Left lung (tissue), 10 donors: ENCODE results near the gene ABHD6. TPM values are rescaled to one million over a fixed set of nuclear protein-coding genes. Genes with fewer than 3 reads are reported as not detected.

Experiments
- ATAC-seq: fragments of 200-7000 bp; cut with Tn5 transposase; one replicate; pipeline ENCODE4 v1.9.1; 2020; ENCODE audit warnings: moderate library complexity
- DNase-seq, 4 donors: peaks; one replicate each; pipeline ENCODE4 v3.0.0-alpha.2; 2013 to 2020
- H3K27ac ChIP-seq, 2 donors: fragments of 200-600 bp; sonication (generic) in 1 of 2; one replicate each; pipeline versions ENCODE4 v1.5.0 to v1.8.0; 2020 to 2021
- H3K27me3 ChIP-seq, 2 donors: fragments of 200-600 bp; sonication (generic) in 1 of 2; one replicate each; pipeline versions ENCODE4 v1.5.0 to v1.8.0; 2020 to 2021
- H3K36me3 ChIP-seq, 2 donors: fragments of 200-600 bp; sonication (generic) in 1 of 2; one replicate each; pipeline versions ENCODE4 v1.5.0 to v1.8.0; 2020 to 2021
- H3K4me1 ChIP-seq, 2 donors: fragments of 200-600 bp; one replicate each; pipeline ENCODE4 v1.8.0; 2021
- H3K4me3 ChIP-seq, 2 donors: fragments of 200-600 bp; sonication (generic) in 1 of 2; one replicate each; pipeline versions ENCODE4 v1.5.0 to v1.8.0; 2020 to 2021; ENCODE audit warnings: mild to moderate bottlenecking in 1 of 2
- H3K9me3 ChIP-seq, 2 donors: fragments of 200-600 bp; sonication (generic) in 1 of 2; one replicate each; pipeline versions ENCODE4 v1.5.0 to v1.8.0; 2020 to 2021
- intact Hi-C, 2 donors: fragments of 100-400 bp; cut with DNase I; formaldehyde crosslinking; loops; one replicate each; pipeline versions ENCODE4 v1.11.2 to v1.14.2; 2022
- polyA plus RNA-seq, 6 donors: library from polyadenylated mRNA; unstranded; fragments of 120-200 nt; gene quantifications; one replicate each; pipeline ENCODE4 v1.2.1, GENCODE V29; 2013; ENCODE audit not compliant: insufficient read length in 6 of 6
- total RNA-seq, 2 donors: library from RNA; stranded (reverse); fragmentation: NEBNext Ultra II Directional; extraction: Animal tissue kit (Norgen Biotek cat#: 25700); gene quantifications; one replicate each; pipeline ENCODE4 v1.2.1, GENCODE V29; 2021
- TF ChIP-seq, protein P1 (sequence below), 2 donors: fragments of 200-600 bp; sonication (generic) in 1 of 2; IDR thresholded peaks; one replicate each; pipeline versions ENCODE4 v1.5.0 to v1.8.0; 2021; ENCODE audit warnings: antibody characterized with exemption in 2 of 2
- donor health status: DM: no; HTN: yes; CAD: no.
- donor health status: DM: no; HTN: no; CAD: no.

ABHD6 gene
- total and polyA plus RNA-seq, 8 donors = 4.8 to 12.7 (median 8.2) TPM

DNA sequence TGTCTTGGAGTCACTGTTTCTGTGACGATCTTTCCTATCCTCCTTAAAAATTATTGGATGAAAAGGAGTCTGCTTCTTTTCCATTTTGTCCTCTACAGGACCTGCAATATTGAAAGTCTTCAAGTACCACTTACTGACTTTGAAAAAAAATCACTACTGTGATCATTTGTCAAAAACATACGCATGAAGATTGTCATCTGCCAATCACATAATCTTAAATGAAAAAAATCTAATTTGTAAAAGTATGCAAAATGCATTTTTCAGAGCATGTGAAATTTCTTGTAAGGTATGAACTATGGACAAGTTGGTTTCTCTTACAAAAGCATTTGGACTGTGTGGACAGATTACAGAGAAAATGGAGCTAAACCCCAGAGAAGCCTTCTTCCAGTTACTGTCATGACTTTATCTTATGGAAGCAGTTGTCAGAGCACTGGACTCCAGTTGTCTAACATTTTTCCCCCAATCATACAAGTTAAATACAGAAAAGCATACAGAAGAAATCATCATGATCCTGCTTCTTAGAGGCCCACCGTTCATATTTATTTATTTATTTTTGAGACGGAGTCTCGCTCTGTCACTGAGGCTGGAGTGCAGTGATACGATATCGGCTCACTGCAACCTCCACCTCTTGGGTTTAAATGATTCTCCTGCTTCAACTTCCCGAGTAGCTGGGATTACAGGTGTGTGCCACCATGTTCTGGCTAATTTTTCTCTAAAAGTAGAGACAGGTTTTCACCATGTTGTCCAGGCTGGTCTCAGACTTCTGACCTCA lies 91.7 kb downstream of the ABHD6 start:
- intact Hi-C loops = no loop called here

DNA sequence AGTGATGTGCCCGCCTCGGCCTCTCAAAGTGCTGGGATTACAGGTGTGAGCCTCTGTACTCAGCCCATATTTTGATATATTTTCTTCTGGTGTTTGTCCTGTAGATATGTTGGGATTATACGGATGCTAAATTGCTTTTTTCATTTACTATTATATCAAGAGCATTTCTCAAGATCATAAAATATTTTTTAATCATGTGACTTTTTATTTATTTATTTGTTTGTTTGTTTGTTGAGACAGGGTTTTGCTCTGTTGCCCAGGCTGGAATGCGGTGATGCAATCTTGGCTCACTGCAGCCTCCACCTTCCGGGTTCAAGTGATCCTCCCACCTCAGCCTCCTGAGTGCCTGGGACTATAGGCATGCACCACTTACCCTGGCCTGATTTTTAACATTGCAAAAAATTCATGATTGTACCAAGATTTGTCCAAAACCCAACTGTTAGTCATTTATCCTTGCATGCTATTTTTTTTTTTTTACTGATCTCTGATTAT lies 92.4 kb downstream of the ABHD6 start:
- H3K27ac ChIP-seq = no peak overlapping the region
- intact Hi-C loops = loop anchor here in 1 of 2 donors (5.0 kb wide), 1 partner anchor 82 kb away; no protein-coding TSS in a partner anchor
- ATAC-seq (no peak), DNase-seq (no peak)
- H3K9me3 ChIP-seq = no peaks in the 10 kb centered on the region
- no peaks in the 10 kb centered on the region for H3K36me3 ChIP-seq
- no peak overlapping the region for H3K4me3 ChIP-seq
- peaks cover 3 to 30% of the 10 kb centered on the region in 2 donors for H3K4me1 ChIP-seq
- TF ChIP-seq, protein P1, sequence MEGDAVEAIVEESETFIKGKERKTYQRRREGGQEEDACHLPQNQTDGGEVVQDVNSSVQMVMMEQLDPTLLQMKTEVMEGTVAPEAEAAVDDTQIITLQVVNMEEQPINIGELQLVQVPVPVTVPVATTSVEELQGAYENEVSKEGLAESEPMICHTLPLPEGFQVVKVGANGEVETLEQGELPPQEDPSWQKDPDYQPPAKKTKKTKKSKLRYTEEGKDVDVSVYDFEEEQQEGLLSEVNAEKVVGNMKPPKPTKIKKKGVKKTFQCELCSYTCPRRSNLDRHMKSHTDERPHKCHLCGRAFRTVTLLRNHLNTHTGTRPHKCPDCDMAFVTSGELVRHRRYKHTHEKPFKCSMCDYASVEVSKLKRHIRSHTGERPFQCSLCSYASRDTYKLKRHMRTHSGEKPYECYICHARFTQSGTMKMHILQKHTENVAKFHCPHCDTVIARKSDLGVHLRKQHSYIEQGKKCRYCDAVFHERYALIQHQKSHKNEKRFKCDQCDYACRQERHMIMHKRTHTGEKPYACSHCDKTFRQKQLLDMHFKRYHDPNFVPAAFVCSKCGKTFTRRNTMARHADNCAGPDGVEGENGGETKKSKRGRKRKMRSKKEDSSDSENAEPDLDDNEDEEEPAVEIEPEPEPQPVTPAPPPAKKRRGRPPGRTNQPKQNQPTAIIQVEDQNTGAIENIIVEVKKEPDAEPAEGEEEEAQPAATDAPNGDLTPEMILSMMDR (IDR thresholded peaks at IDR 0.05) = no peak
- no peaks in the 10 kb centered on the region for H3K27me3 ChIP-seq

More for the DNA sequence above, 91.7 kb downstream of the ABHD6 start:
- Histone ChIP-seq H3K27me3 (no peaks in the 10 kb centered on the region), H3K4me1 (peaks cover 3 to 27% of the 10 kb centered on the region in 2 donors), H3K9me3 (no peaks in the 10 kb centered on the region), H3K27ac (no peak overlapping the region), H3K36me3 (no peaks in the 10 kb centered on the region), H3K4me3 (no peak overlapping the region)
- TF ChIP-seq, protein P1 (IDR thresholded peaks at IDR 0.05) = no peak
- no peak for DNase-seq
- ATAC-seq = no peak

DNA sequence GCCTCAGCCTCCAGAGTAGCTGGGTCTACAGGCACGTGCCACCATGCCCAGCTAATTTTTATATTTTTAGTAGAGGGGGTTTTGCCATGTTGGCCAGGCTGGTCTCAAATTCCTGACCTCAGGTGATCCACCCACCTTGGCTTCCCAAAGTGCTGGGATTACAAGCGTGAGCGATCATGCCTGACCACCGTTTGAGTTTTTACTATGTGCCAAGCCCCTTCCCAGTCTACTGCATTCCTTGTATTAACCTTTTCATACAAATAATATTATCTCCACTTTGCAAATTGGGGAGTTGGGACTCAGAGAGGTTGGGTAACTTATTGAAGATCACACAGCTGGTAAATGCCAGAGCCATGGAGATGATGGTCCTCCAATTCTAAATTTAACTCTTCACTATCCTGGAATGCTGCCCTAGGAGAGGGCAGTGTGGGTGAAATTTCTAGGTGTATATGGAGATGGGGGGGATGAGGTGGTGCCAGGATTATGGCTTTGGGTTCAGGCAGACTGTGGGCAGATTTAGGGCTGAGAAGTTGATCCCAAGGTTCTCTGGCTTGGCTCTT lies 94.1 kb downstream of the ABHD6 start:
- intact Hi-C loops = loop anchor here in 1 of 2 donors (5.0 kb wide), 1 partner anchor 81 kb away; no protein-coding TSS in a partner anchor
- H3K4me1 ChIP-seq = peaks cover 3 to 37% of the 10 kb centered on the region in 2 donors
- no peaks in the 10 kb centered on the region for H3K36me3 ChIP-seq
- no peak overlapping the region for H3K4me3 ChIP-seq
- no peak overlapping the region for H3K27ac ChIP-seq
- DNase-seq (no peak), ATAC-seq (no peak)
- TF ChIP-seq, protein P1 (IDR thresholded peaks at IDR 0.05) = no peak
- no peaks in the 10 kb centered on the region for H3K27me3 ChIP-seq
- H3K9me3 ChIP-seq = no peaks in the 10 kb centered on the region

DNA sequence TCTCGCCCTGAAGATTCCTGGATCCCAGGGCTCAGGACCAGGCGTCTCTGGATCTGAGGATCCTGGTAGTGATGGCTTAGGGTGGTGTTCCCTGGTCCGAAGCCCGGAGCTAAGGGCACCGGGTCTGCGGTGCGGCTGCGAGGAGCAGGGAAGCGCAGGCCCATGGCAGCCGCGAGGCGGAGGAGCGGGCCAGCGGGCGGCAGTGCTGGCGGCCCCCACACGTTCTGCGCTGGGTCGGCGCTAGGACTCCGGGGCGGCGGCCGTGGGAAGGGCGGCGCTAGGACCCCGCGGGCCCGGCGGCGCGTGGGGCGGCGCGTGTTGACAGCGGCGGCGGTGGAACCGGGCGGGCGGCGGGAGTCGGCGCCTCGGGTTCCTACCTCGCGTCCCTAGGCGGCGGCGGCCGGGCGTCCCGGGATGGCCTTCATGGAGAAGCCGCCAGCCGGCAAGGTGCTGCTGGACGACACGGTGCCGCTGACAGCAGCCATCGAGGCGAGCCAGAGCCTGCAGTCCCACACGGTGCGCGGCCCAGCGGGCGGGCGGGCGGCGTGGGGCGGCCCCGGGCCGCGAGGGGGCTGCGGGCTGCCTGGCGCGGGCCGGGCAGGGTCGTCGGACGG lies 95.1 kb downstream of the ABHD6 start, which contains the start of gene PXK:
Gene PXK (plus strand): TSS at position 318 of the 614 bp plus-strand sequence. CDS start 97 bp downstream, at position 415.
- peak; percentile 96 for ATAC-seq
- TF ChIP-seq, protein P1 (IDR thresholded peaks at IDR 0.05) = no peak
- Histone ChIP-seq H3K27me3 (no peaks in the 10 kb centered on the region), H3K4me1 (peaks cover 3 to 42% of the 10 kb centered on the region in 2 donors), H3K4me3 (peak within 1 kb of the TSS; percentile 69 to 86), H3K9me3 (no peaks in the 10 kb centered on the region), H3K36me3 (no peaks in the 10 kb centered on the region), H3K27ac (peak within 1 kb of the TSS; percentile 39 to 92)
- intact Hi-C loops = loop anchor here in 1 of 2 donors (5.0 kb wide), 1 partner anchor 80 kb away; no protein-coding TSS in a partner anchor
- DNase-seq = peak; percentile 72 to 98 (median 80)
